HL-60 (cell line): ENCODE data around the gene SFI1.
A peak's percentile ranks its signal among the peaks of the same experiment; 100 is the strongest.

Experiments
- CTCF ChIP-seq: IDR thresholded peaks from one replicate; pipeline ENCODE4 v1.5.1; 2011; ENCODE audit warnings: low read length, control low read depth, inconsistent platforms; ENCODE audit not compliant: insufficient read depth
- GABPA ChIP-seq: IDR thresholded peaks from 2 replicates; pipeline ENCODE4 v1.6.1; 2012; ENCODE audit warnings: low read depth
- POLR2AphosphoS5 ChIP-seq: IDR thresholded peaks from 2 replicates; pipeline ENCODE4 v1.6.1; 2012; ENCODE audit warnings: low read depth
- SPI1 ChIP-seq: IDR thresholded peaks from 2 replicates; pipeline ENCODE4 v1.6.1; 2012; ENCODE audit warnings: low read depth, mild to moderate bottlenecking, borderline replicate concordance

DNA sequence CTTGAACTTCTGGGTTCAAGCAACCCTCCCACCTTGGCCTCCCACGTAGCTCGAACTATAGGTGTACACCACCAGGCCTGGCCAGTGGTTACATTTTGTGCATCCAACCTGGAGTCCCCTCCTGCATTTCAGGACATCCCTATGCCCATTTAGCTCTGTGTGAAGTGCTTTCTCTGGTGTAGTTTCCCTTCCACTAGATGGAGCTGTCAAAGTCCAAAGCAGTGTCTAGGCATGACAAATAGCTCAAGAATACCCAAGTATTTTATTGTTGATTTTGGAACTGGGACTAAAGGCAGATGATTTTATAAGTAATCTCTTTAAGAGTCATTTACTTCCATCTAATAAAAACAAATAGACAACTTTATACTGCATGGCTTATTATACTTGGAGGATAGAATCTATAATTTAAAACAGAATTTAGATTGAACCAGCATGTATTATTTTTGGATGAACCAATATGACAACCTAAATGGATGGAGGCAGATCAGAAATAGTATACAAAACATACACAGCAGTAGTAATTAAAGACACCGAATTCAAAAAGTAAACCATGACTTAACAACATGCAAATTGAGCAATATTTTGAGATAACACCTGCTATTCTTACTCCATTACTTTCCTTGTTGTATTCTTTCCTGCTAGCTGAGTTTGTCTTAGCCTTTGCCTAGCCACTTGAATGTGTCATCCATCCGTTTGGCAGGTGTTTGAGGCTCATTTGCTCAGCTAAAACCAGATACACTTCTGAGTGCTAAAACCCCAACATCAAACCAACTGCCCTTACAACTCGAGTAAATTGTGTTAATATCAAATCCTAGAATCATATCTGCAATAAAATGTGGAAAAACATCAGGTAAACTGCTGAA lies 44.4 kb upstream of the SFI1 start:
- peak; percentile 49 for TF ChIP-seq CTCF
- TF ChIP-seq POLR2AphosphoS5 = no peak
- no peak for TF ChIP-seq SPI1
- no peak for TF ChIP-seq GABPA
